Gastrocnemius medialis (tissue), 4 donors: ENCODE results near the gene GNG7.

ENCODE experiments used
- POLR2A ChIP-seq, 2 donors: fragments of 450-650 bp; IDR thresholded peaks; one replicate each; pipeline ENCODE4 v1.6.1; 2017; ENCODE audit warnings: antibody characterized with exemption in 2 of 2, mild to moderate bottlenecking in 2 of 2, moderate library complexity in 2 of 2
- TF ChIP-seq, protein P1 (sequence below), 5 experiments: fragments of 450-650 bp in 3 of 5; fragments of 200-600 bp in 2 of 5; sonication (generic) in 2 of 5; IDR thresholded peaks in 4 of 5; conservative IDR thresholded peaks in 1 of 5; 1 replicate in 4 of 5; 2 replicates in 1 of 5; pipeline ENCODE4 v1.5.1; 2016 to 2019; ENCODE audit warnings: antibody characterized with exemption in 5 of 5, mild to moderate bottlenecking in 3 of 5, moderate library complexity in 3 of 5

DNA sequence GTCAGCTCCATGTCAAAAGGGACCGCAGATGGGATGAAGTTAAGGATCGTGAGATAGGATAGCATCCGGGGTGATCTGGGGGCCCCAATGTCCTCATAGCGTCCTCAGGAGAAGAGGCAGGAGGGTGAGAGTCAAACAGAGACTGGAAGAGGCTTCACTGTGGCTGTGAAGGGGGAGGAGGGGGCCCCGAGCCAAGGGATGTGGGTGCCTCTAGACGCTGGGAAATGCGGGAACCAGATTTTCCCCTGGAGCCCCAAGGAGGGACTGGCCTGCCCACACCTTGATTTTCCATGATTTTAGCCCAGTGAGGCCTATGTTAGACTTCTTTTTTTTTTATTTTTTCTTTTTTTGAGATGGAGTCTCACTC lies 61.2 kb downstream of the GNG7 start:
- TF ChIP-seq, protein P1, sequence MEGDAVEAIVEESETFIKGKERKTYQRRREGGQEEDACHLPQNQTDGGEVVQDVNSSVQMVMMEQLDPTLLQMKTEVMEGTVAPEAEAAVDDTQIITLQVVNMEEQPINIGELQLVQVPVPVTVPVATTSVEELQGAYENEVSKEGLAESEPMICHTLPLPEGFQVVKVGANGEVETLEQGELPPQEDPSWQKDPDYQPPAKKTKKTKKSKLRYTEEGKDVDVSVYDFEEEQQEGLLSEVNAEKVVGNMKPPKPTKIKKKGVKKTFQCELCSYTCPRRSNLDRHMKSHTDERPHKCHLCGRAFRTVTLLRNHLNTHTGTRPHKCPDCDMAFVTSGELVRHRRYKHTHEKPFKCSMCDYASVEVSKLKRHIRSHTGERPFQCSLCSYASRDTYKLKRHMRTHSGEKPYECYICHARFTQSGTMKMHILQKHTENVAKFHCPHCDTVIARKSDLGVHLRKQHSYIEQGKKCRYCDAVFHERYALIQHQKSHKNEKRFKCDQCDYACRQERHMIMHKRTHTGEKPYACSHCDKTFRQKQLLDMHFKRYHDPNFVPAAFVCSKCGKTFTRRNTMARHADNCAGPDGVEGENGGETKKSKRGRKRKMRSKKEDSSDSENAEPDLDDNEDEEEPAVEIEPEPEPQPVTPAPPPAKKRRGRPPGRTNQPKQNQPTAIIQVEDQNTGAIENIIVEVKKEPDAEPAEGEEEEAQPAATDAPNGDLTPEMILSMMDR (IDR thresholded peaks at IDR 0.05 in 4 of 5, conservative IDR thresholded peaks at IDR 0.05 in 1 of 5): no peak
- no peak for TF ChIP-seq POLR2A (IDR thresholded peaks at IDR 0.05)
